Measurements from ENCODE around the gene SNX15. TPM values are rescaled to one million over a fixed set of nuclear protein-coding genes. Genes with fewer than 3 reads are reported as not detected.

Gene SNX15
- total RNA-seq, 4 donors from 2014 or later: 16.9 to 33.3 (median 25.9) TPM

- DNase-seq: peak; percentile 79 to 88
- Histone ChIP-seq H3K27ac (peak within 1 kb of the TSS; percentile 95 to 100 (median 97)), H3K4me1 (peaks cover 14 to 18% of the 10 kb centered on the region in 2 donors), H3K27me3 (no peaks in the 10 kb centered on the region), H3K4me3 (peak within 1 kb of the TSS; percentile 78 to 99 (median 87)), H3K36me3 (peaks cover 0 to 13% of the 10 kb centered on the region in 2 donors), H3K9me3 (no peaks in the 10 kb centered on the region)
- intact Hi-C loops (cut with DNase I; ENCODE audit: low total_unique reads): loop anchor here (1.0 to 5.0 kb wide), 9 partner anchors 13 to 903 kb away; partner anchors contain the start of genes ATG2A, C11orf68, CAPN1 and CDCA5
- ATAC-seq: peak; percentile 95
- TF ChIP-seq POLR2A (IDR thresholded peaks at IDR 0.05): peak; percentile 28 to 54
- TF ChIP-seq CTCF (IDR thresholded peaks at IDR 0.05 in 4 of 5, conservative IDR thresholded peaks at IDR 0.05 in 1 of 5): peak; percentile 76 to 94 (median 90)
- in situ Hi-C loops (cut with MboI; ENCODE audit: low sequenced_read_pairs in 4 of 4): no loop called here
Measured at GRCh38 chr11:65013888-65014725, 13.1 kb upstream of the SNX15 start, which contains the start of gene ARL2. TSS of gene ARL2 (plus strand) at chr11:65014160. CDS start at chr11:65014208, 48 bp downstream.

DNA sequence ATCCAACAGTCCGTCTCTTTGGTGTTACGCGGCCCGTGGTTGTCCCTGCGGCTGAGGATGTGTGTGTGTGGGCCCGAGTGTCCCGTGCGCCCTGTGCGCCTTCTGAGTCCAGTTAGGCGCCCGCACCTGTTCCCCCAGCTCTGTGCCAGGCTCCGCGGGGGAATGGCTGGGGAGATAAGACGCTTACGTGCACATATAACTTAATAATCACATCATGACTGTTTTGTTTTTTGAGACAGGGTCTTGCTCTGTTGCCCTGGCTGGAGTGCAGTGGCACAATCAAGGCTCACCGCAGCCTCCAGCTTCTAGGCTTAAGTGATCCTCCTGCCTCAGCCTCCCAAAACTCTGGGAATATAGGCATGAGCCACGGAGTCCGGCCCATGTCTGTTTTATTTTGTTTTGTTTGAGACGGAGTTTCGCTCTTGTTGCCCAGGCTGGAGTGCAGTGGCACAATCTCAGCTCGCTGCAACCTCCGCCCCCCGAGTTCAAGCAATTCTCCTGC is 12.5 kb upstream of the SNX15 start:
- Histone ChIP-seq H3K4me1 (peaks cover 14 to 18% of the 10 kb centered on the region in 2 donors), H3K4me3 (peak overlapping the region; percentile 78 to 99 (median 87)), H3K27me3 (no peaks in the 10 kb centered on the region), H3K27ac (peak overlapping the region; percentile 95 to 100 (median 97)), H3K9me3 (no peaks in the 10 kb centered on the region), H3K36me3 (peaks cover 0 to 19% of the 10 kb centered on the region in 2 donors)
- intact Hi-C loops (cut with DNase I; ENCODE audit: low total_unique reads): loop anchor here (1.0 to 5.0 kb wide), 8 partner anchors 13 to 903 kb away; partner anchors contain the start of genes ATG2A, C11orf68, CAPN1 and DRAP1
- in situ Hi-C loops (cut with MboI; ENCODE audit: low sequenced_read_pairs in 4 of 4): no loop called here
- DNase-seq (peak; percentile 8 to 42), ATAC-seq (peak; percentile 18 to 26)
- TF ChIP-seq POLR2A (IDR thresholded peaks at IDR 0.05): no peak
- TF ChIP-seq CTCF (IDR thresholded peaks at IDR 0.05 in 4 of 5, conservative IDR thresholded peaks at IDR 0.05 in 1 of 5): no peak

- DNase-seq (no peak), ATAC-seq (no peak)
- in situ Hi-C loops (cut with MboI; ENCODE audit: low sequenced_read_pairs in 4 of 4) (no loop called here), intact Hi-C loops (cut with DNase I; ENCODE audit: low total_unique reads) (no loop called here)
- Histone ChIP-seq H3K9me3 (no peaks in the 10 kb centered on the region), H3K27me3 (no peaks in the 10 kb centered on the region), H3K4me3 (no peak overlapping the region), H3K27ac (no peak overlapping the region), H3K4me1 (peaks cover 14 to 18% of the 10 kb centered on the region in 2 donors), H3K36me3 (peaks cover 0 to 38% of the 10 kb centered on the region in 2 donors)
- no peak for TF ChIP-seq CTCF (IDR thresholded peaks at IDR 0.05 in 4 of 5, conservative IDR thresholded peaks at IDR 0.05 in 1 of 5)
- TF ChIP-seq POLR2A (IDR thresholded peaks at IDR 0.05): no peak
Measured at GRCh38 chr11:65016705-65017104, 10.5 kb upstream of the SNX15 start.

- ATAC-seq: no peak
- Histone ChIP-seq H3K27ac (no peak overlapping the region), H3K9me3 (no peaks in the 10 kb centered on the region), H3K4me1 (peaks cover 14 to 18% of the 10 kb centered on the region in 2 donors), H3K36me3 (peaks cover 0 to 45% of the 10 kb centered on the region in 2 donors), H3K27me3 (no peaks in the 10 kb centered on the region), H3K4me3 (no peak overlapping the region)
- intact Hi-C loops (cut with DNase I; ENCODE audit: low total_unique reads) (no loop called here), in situ Hi-C loops (cut with MboI; ENCODE audit: low sequenced_read_pairs in 4 of 4) (no loop called here)
- DNase-seq: no peak
- TF ChIP-seq POLR2A (IDR thresholded peaks at IDR 0.05): no peak
- TF ChIP-seq CTCF (IDR thresholded peaks at IDR 0.05 in 4 of 5, conservative IDR thresholded peaks at IDR 0.05 in 1 of 5): no peak
Measured at GRCh38 chr11:65017937-65018336, 9.3 kb upstream of the SNX15 start.

All from gastrocnemius medialis (tissue), 4 donors.